ENCODE data around the gene DCAF4. TPM values are rescaled to one million over a fixed set of nuclear protein-coding genes. Genes with fewer than 3 reads are reported as not detected.
A peak's percentile ranks its signal among the peaks of the same experiment; 100 is the strongest.

The DCAF4 gene
- total RNA-seq, 1 donor from 2014 or later, result 6.9 TPM

DNA sequence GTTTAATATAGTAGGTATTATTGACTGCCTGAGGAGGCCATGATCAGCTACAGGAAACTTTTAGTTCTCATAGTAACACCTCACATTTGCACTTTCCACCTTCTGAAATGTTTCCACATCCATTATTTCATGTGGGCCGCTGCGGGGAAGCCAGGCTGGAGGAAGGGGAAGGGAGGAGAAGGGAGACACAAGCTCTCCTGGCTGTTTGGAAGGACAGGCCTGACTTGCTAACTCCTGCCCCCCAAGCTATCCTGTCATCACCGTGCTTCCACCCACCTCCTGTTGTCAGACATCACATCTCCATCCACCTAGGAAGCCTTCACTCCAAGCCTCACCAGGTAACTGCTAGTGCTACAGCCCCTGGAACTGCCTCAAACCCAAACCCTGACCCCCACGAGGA lies 41.9 kb upstream of the DCAF4 start:
- DNase-seq, result no peak
- H3K27ac ChIP-seq (replicated peaks), result peak overlapping the region; percentile 20
- peaks cover 80% of the 10 kb centered on the region for H3K4me1 ChIP-seq
- TF ChIP-seq, protein P1, sequence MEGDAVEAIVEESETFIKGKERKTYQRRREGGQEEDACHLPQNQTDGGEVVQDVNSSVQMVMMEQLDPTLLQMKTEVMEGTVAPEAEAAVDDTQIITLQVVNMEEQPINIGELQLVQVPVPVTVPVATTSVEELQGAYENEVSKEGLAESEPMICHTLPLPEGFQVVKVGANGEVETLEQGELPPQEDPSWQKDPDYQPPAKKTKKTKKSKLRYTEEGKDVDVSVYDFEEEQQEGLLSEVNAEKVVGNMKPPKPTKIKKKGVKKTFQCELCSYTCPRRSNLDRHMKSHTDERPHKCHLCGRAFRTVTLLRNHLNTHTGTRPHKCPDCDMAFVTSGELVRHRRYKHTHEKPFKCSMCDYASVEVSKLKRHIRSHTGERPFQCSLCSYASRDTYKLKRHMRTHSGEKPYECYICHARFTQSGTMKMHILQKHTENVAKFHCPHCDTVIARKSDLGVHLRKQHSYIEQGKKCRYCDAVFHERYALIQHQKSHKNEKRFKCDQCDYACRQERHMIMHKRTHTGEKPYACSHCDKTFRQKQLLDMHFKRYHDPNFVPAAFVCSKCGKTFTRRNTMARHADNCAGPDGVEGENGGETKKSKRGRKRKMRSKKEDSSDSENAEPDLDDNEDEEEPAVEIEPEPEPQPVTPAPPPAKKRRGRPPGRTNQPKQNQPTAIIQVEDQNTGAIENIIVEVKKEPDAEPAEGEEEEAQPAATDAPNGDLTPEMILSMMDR (IDR thresholded peaks at IDR 0.05; ENCODE audit: borderline replicate concordance), result no peak
- intact Hi-C loops (cut with micrococcal nuclease), result no loop called here
- no peaks in the 10 kb centered on the region for H3K27me3 ChIP-seq (ENCODE audit: low read depth)
- H3K9me3 ChIP-seq (replicated peaks), result no peaks in the 10 kb centered on the region
- H3K36me3 ChIP-seq, result no peaks in the 10 kb centered on the region
- no peak overlapping the region for H3K4me3 ChIP-seq

DNA sequence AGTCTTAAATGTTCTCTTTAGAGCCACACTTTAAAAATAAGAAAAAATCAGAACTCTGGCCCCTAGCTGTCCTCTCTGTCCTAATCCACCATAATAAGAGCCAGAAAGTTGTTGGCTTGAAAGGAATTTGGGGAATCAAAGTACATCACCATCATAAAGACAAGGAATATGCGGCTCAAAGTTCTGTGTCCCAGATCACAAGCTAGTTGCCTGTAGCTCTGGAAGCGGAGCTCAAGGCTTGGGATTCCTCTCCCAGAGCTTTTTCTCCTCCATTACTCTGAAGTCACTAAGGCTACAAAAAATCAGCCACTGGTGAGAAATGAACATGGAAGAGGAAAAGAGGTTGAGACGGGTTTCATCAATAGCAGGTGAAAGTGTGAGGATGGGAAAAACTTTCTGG lies 38.8 kb upstream of the DCAF4 start:
- H3K36me3 ChIP-seq, result no peaks in the 10 kb centered on the region
- TF ChIP-seq, protein P1 (IDR thresholded peaks at IDR 0.05; ENCODE audit: borderline replicate concordance), result no peak
- no peaks in the 10 kb centered on the region for H3K9me3 ChIP-seq (replicated peaks)
- H3K27me3 ChIP-seq (ENCODE audit: low read depth), result peaks cover 15% of the 10 kb centered on the region
- no peak overlapping the region for H3K4me3 ChIP-seq
- intact Hi-C loops (cut with micrococcal nuclease), result no loop called here
- DNase-seq, result no peak
- peaks cover 70% of the 10 kb centered on the region for H3K4me1 ChIP-seq
- H3K27ac ChIP-seq (replicated peaks), result peak overlapping the region; percentile 90

DNA sequence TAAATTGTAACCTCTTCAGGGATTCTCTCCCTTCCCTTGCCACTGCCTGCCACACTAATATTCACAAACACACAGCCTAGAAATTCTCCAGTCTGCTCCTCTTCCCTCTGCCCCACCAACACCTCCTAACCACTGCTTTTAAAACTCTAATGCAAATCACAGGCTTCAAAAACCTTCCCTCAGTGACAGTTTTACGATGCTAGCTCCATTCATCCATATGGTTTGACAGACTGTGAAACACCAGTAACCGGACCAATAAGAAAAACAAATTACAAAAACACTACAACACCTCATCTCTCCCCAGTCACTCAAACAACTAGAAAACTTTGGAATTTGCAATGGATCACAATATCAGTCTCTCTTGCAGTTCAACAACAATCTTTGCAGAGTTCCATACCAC lies 38.1 kb upstream of the DCAF4 start:
- intact Hi-C loops (cut with micrococcal nuclease), result no loop called here
- TF ChIP-seq, protein P1 (IDR thresholded peaks at IDR 0.05; ENCODE audit: borderline replicate concordance), result no peak
- peaks cover 15% of the 10 kb centered on the region for H3K27me3 ChIP-seq (ENCODE audit: low read depth)
- no peaks in the 10 kb centered on the region for H3K36me3 ChIP-seq
- H3K27ac ChIP-seq (replicated peaks), result peak overlapping the region; percentile 90
- DNase-seq, result no peak
- H3K4me3 ChIP-seq, result peak overlapping the region; percentile 32
- peaks cover 68% of the 10 kb centered on the region for H3K4me1 ChIP-seq
- no peaks in the 10 kb centered on the region for H3K9me3 ChIP-seq (replicated peaks)

DNA sequence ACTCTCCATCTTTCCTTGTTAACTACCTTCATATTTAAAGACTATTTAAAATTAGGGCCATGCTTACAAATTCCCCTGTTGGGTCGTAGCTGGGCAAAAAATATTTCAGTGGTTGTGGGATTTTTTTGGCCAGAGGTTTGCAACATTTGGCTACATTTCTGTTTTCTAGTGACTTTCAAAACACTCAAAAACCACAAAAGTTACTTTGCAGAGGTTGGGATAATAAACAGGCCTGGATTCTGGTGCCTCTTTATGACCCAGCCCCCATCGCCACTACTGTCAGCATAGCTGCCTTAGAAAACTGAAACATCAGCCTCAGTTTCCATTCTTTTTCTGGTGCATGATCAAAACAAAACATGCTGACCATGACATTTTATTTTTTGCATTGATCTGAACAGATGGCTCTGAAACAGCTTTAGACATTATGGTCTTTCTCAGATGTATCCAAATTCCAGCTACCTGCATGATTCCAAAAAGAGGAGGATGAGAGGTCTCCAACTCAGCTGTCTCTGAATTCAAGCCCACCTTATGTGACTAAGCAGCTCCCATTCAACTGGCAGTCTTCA lies 37.5 kb upstream of the DCAF4 start:
- Histone ChIP-seq H3K27me3 (ENCODE audit: low read depth) (peaks cover 15% of the 10 kb centered on the region), H3K9me3 (replicated peaks) (no peaks in the 10 kb centered on the region), H3K4me3 (peak overlapping the region; percentile 32), H3K36me3 (no peaks in the 10 kb centered on the region), H3K4me1 (peaks cover 68% of the 10 kb centered on the region), H3K27ac (replicated peaks) (peak overlapping the region; percentile 90)
- DNase-seq, result no peak
- intact Hi-C loops (cut with micrococcal nuclease), result no loop called here
- TF ChIP-seq, protein P1 (IDR thresholded peaks at IDR 0.05; ENCODE audit: borderline replicate concordance), result no peak

DNA sequence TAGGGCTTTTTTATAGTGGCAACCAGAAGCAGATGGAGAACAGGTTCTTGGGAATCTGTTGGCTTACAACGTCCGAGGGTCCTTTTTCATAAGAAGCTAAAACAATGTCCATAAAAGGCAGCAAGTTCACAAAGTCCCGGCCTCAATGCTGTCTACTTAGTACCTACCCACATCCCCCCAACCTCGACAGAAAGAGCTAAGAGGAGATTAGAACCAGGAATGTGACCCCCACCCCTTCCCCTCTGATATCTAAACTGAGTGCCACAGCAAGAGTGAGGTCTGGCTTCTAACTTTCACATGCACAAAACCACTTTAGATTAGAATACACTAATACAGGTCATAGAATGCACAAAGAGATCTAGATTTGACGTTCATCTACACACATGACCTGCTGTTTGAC lies 36.9 kb upstream of the DCAF4 start:
- H3K4me1 ChIP-seq, result peaks cover 65% of the 10 kb centered on the region
- intact Hi-C loops (cut with micrococcal nuclease), result no loop called here
- TF ChIP-seq, protein P1 (IDR thresholded peaks at IDR 0.05; ENCODE audit: borderline replicate concordance), result no peak
- H3K36me3 ChIP-seq, result no peaks in the 10 kb centered on the region
- H3K4me3 ChIP-seq, result peak overlapping the region; percentile 32
- no peaks in the 10 kb centered on the region for H3K9me3 ChIP-seq (replicated peaks)
- no peak for DNase-seq
- peak overlapping the region; percentile 90 for H3K27ac ChIP-seq (replicated peaks)
- peaks cover 15% of the 10 kb centered on the region for H3K27me3 ChIP-seq (ENCODE audit: low read depth)
